Vagina (tissue), 2 donors: ENCODE measurements around the gene ZSCAN21.

Source experiments
- CTCF ChIP-seq, 3 experiments: fragments of 450-650 bp in 2 of 3; fragments of 200-600 bp in 1 of 3; sonication (generic) in 1 of 3; IDR thresholded peaks; one replicate each; pipeline ENCODE4 v1.5.1; 2017 to 2019; ENCODE audit warnings: antibody characterized with exemption in 3 of 3, mild to moderate bottlenecking in 2 of 3, moderate library complexity in 2 of 3
- POLR2A ChIP-seq, 2 donors: fragments of 450-650 bp; IDR thresholded peaks; one replicate each; pipeline ENCODE4 v1.6.1; 2017; ENCODE audit warnings: antibody characterized with exemption in 2 of 2, mild to moderate bottlenecking in 2 of 2, moderate library complexity in 2 of 2
- POLR2AphosphoS5 ChIP-seq, 2 donors: sonication (generic); formaldehyde crosslinking; IDR thresholded peaks; one replicate each; pipeline ENCODE4 v1.9.0; 2017; ENCODE audit warnings: antibody characterized with exemption in 2 of 2, mild to moderate bottlenecking in 2 of 2, low read depth in 1 of 2; ENCODE audit not compliant: insufficient read depth in 1 of 2

DNA sequence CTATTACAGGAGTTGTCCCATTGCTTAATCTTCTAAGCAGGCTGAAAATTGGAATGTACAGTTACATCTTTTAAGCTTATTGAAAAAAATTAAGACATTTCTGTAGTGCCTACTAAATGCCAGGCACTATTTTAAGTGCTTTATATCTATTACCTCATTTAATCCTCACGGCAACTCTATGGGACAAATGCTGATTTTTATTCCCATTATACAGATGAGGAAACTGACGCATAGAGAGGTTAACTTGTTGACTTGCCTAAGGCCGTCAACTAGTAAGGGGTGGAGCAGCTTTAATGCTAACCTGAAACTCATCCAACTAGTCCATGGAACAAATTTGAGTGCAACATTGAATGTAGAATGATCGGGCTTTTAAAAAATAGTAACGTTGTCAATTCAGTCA, 31.7 kb upstream of the ZSCAN21 start:
- no peak for TF ChIP-seq CTCF (IDR thresholded peaks at IDR 0.05)
- TF ChIP-seq POLR2AphosphoS5 (IDR thresholded peaks at IDR 0.05; ENCODE audit: insufficient read depth in 1 of 2, low read depth in 1 of 2) = no peak
- TF ChIP-seq POLR2A (IDR thresholded peaks at IDR 0.05) = no peak
